Karpas-422 (cell line): Measurements from ENCODE around the gene GID8. TPM values are rescaled to one million over a fixed set of nuclear protein-coding genes. Genes with fewer than 3 reads are reported as not detected.

Source experiments
- DNase-seq: peaks from one replicate; pipeline ENCODE4 v3.0.0-alpha.2; 2015
- H2AFZ ChIP-seq: fragments of 200-600 bp; sonication (generic); 2 replicates; pipeline ENCODE4 v1.6.1; 2014; ENCODE audit warnings: antibody characterized with exemption, low read length, mixed read lengths
- H3K27ac ChIP-seq: fragments of 200-600 bp; sonication (generic); 2 replicates; pipeline ENCODE4 v1.5.1; 2014; ENCODE audit warnings: mild to moderate bottlenecking, low read length, moderate library complexity
- H3K27me3 ChIP-seq: fragments of 200-600 bp; sonication (generic); 2 replicates; pipeline ENCODE4 v1.6.1; 2014; ENCODE audit warnings: low read length, mixed read lengths
- H3K36me3 ChIP-seq: fragments of 200-600 bp; sonication (generic); 2 replicates; pipeline ENCODE4 v1.6.1; 2014; ENCODE audit warnings: low read length, mixed read lengths; ENCODE audit not compliant: insufficient read depth
- H3K4me1 ChIP-seq: fragments of 200-600 bp; sonication (generic); 2 replicates; pipeline ENCODE4 v1.6.1; 2014; ENCODE audit warnings: mild to moderate bottlenecking, low read length, mixed read lengths
- H3K4me2 ChIP-seq: fragments of 200-600 bp; sonication (generic); 2 replicates; pipeline ENCODE4 v1.6.1; 2014; ENCODE audit warnings: low read length, low read depth, mild to moderate bottlenecking; ENCODE audit not compliant: poor library complexity, severe bottlenecking
- H3K4me3 ChIP-seq: fragments of 200-600 bp; sonication (generic); 2 replicates; pipeline ENCODE4 v1.5.1; 2014; ENCODE audit warnings: mild to moderate bottlenecking, antibody characterized with exemption, low read length, mixed read lengths
- H3K79me2 ChIP-seq: fragments of 200-600 bp; sonication (generic); 2 replicates; pipeline ENCODE4 v1.6.1; 2014; ENCODE audit warnings: mild to moderate bottlenecking, low read length, mixed read lengths
- H3K9ac ChIP-seq: fragments of 200-600 bp; sonication (generic); 2 replicates; pipeline ENCODE4 v1.6.0; 2014; ENCODE audit warnings: low read length
- H3K9me2 ChIP-seq: fragments of 200-600 bp; sonication (generic), shearing (Covaris generic); replicated peaks from 2 replicates; pipeline ENCODE4 v1.6.0; 2014; ENCODE audit warnings: mild to moderate bottlenecking, low read length, moderate library complexity; ENCODE audit not compliant: insufficient read depth
- H3K9me3 ChIP-seq: fragments of 300-700, 200-600 bp; sonication (generic); 2 replicates; pipeline ENCODE4 v1.6.1; 2014; ENCODE audit warnings: low read length, mixed read lengths
- H4K20me1 ChIP-seq: fragments of 200-600 bp; sonication (generic); 2 replicates; pipeline ENCODE4 v1.6.1; 2014; ENCODE audit warnings: mild to moderate bottlenecking, antibody characterized with exemption, low read length, low read depth; ENCODE audit not compliant: insufficient read depth
- total RNA-seq: library from RNA; depleted of rRNA; stranded (reverse); fragments of >200 nt; shearing (Covaris generic); gene quantifications from 2 replicates; pipeline ENCODE4 v1.2.3, GENCODE V29; 2014; ENCODE audit warnings: low replicate concordance

GID8 gene
- total RNA-seq, 1 experiment from 2014 or later: 31.3 TPM

DNA sequence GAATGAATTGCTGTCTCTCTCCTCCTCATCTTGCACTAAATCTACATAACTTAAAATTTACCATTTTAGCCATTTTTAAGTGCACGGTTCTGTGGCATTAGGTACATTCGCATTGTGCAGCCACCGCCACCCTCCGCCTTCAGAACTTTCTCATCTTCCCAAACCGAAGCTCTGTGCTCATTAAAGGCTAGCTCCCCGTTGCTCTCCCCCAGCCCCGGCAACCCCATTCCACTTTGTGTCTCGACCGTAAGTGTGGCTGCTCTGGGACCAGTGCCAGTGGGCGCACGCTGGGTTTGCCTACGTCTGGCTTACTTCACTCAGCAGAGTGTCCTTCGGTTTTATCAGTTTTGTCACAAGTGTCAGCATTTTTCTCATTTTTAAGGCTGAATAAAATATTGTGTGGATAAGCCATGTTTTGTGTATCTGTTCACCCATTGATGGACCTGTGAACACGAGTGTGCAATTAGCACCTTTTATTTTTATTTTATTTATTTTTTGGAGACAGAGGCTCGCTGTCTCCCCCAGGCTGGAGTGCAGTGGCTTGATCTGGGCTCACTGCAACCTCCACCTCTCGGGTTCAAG is 31.3 kb downstream of the GID8 start:
- H2AFZ ChIP-seq: no peak overlapping the region
- H3K36me3 ChIP-seq: 0 out of 2 replicates have a peak, but pooled peaks cover 4% of the 10 kb centered on the region
- no peaks in the 10 kb centered on the region for H3K79me2 ChIP-seq
- H3K4me3 ChIP-seq: no peak overlapping the region
- H3K9me3 ChIP-seq: no peaks in the 10 kb centered on the region
- no peaks in the 10 kb centered on the region for H3K27me3 ChIP-seq
- DNase-seq: peak; percentile 53
- H3K4me1 ChIP-seq: peaks cover 4% of the 10 kb centered on the region
- no peak overlapping the region for H3K4me2 ChIP-seq
- H4K20me1 ChIP-seq: no peaks in the 10 kb centered on the region; the same call in 1 of the 2 replicates
- no peak overlapping the region for H3K27ac ChIP-seq
- no peak overlapping the region for H3K9ac ChIP-seq
- H3K9me2 ChIP-seq: no peaks in the 10 kb centered on the region

DNA sequence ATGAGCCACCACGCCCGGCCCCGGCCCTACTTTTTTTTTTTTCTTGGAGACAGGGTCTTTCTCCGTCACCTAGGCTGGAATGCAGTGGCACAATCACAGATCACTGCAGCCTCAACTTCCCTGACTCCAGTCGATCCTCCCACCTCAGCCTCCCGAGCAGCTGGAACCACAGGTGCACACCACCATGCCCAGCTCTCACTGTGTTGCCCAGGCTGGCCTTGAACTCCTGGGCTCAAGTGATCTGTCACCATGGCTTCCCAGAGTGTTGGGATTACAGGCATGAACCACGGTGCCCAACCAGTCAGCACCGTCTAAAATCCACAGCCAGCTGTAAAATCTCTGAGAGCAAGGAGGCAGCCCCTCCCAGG is 32.0 kb downstream of the GID8 start:
- no peaks in the 10 kb centered on the region for H3K9me2 ChIP-seq
- H3K4me2 ChIP-seq: no peak overlapping the region
- peaks cover 4% of the 10 kb centered on the region for H3K4me1 ChIP-seq
- H2AFZ ChIP-seq: no peak overlapping the region
- no peak for DNase-seq
- no peak overlapping the region for H3K27ac ChIP-seq
- H3K9ac ChIP-seq: no peak overlapping the region
- H3K27me3 ChIP-seq: no peaks in the 10 kb centered on the region
- H3K79me2 ChIP-seq: no peaks in the 10 kb centered on the region
- 0 out of 2 replicates have a peak, but pooled peaks cover 1% of the 10 kb centered on the region for H3K36me3 ChIP-seq
- H3K9me3 ChIP-seq: no peaks in the 10 kb centered on the region
- no peaks in the 10 kb centered on the region; the same call in 1 of the 2 replicates for H4K20me1 ChIP-seq
- no peak overlapping the region for H3K4me3 ChIP-seq

DNA sequence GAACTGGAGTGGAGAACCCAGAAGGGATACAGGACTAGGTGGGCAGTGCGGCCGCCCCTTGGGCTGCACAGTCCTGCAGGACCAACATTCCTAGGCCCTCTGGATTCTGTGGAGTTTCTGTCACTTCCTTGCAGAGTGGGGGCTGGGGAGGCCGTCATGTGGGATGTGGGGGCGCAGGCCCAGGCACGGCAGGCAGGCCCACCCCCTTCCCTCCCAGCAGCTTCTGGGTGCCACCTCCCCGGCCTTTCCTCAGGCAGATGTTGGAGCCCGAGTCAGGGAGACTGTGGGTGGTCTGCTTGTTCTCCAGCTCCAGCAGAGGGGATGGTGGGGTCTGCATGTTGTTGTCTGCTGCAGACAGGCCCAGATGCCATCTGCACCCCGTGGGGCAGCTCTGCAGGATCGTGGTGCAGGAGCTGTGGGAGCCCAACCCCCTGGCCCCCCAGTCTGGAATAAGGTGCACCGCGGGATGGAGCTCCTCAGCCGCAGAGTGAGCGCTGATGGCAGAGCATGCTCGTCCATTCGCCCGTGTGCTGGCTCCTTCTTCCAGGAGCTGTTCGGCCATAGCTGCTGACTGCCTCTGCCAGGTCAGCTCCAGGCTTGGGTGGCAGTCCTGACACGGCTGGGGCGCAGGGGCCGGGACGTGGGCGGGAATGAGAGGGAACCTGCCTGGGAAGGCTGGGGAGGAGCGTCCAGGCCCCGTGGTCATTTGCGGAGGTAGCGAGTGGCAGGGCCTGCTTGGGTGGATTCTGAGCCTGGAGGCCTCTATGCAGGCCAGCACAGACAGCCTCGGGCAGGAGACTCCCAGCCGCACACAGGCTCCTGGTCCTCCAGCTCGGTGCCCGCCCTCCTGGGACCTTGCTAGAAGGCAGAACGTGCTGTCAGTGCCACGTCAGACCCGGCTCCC is 32.6 kb downstream of the GID8 start:
- Histone ChIP-seq H3K4me2 (no peak overlapping the region), H3K9me3 (no peaks in the 10 kb centered on the region), H3K9ac (no peak overlapping the region), H3K4me3 (no peak overlapping the region), H3K27ac (no peak overlapping the region), H3K36me3 (no peaks in the 10 kb centered on the region), H2AFZ (no peak overlapping the region), H3K79me2 (no peaks in the 10 kb centered on the region), H3K9me2 (no peaks in the 10 kb centered on the region), H3K4me1 (peaks cover 4% of the 10 kb centered on the region), H4K20me1 (no peaks in the 10 kb centered on the region; the same call in 1 of the 2 replicates), H3K27me3 (no peaks in the 10 kb centered on the region)
- DNase-seq: no peak

DNA sequence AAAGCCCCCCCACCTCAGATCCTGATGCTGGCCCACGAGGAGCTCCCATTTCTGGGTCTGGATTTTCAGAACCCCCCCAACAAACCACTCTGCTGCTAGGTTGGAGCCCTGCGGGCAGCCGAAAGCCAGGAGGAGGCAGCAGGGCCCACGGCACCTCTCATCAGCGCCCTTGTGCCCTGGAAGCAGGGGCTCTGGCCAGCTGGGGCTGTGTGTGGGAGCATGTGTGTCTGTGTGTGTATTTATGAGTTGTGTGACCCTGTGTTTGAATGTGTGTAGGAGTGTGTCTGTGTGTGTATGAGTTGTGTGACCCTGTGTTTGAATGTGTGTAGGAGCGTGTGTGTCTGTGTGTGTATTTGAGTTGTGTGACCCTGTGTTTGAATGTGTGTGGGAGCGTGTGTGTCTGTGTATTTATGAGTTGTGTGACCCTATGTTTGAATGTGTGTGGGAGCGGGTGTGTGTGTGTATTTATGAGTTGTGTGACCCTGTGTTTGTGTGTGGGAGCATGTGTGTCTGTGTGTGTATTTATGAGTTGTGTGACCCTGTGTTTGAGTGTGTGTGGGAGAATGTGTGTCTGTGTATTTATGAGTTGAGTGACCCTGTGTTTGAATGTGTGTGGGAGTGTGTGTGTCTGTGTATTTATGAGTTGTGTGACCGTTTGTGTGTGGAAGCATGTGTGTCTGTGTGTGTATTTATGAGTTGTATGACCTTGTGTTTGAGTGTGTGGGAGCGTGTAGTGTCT is 33.4 kb downstream of the GID8 start:
- Histone ChIP-seq H3K27me3 (no peaks in the 10 kb centered on the region), H3K4me2 (no peak overlapping the region), H3K36me3 (no peaks in the 10 kb centered on the region)

DNA sequence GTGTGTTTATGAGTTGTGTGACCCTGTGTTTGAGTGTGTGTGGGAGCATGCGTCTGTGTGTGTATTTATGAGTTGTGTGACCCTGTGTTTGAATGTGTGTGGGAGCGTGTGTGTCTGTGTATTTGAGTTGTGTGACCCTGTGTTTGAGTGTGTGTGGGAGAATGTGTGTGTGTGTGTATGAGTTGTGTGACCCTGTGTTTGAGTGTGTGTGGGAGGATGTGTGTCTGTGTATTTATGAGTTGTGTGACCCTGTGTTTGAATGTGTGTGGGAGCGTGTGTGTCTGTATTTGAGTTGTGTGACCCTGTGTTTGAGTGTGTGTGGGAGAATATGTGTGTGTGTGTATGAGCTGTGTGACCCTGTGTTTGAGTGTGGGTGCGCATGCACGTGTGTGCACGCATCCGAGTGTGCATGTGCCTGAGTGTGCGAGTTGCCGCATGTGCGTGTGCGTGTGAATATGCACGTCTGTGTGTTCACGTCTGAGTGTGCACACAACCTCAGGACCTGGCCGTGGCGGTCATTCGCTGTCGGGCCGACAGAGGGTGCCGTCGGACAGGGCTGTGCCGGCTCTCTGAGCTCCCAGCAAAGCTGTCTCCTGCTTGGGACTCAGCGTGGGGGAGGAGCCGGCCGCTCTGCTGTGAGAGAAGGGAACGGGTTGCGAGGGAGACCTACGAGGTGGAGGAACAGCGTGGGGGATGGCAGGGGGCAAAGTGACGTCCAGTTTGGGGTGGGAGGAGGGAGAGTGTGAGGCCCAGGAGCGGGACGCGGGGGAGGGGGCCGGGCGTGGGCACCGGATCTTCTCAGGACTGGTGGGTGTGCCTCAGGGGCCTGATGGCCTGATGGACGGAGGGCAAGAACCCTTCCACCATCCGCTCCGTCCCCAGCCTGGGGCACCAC is 34.2 kb downstream of the GID8 start:
- no peaks in the 10 kb centered on the region for H3K36me3 ChIP-seq
- H3K4me3 ChIP-seq: no peak overlapping the region; the same call in 1 of the 2 replicates
- H3K79me2 ChIP-seq: no peaks in the 10 kb centered on the region

More for the DNA sequence above, 33.4 kb downstream of the GID8 start:
- Histone ChIP-seq H3K9ac (no peak overlapping the region), H3K79me2 (no peaks in the 10 kb centered on the region), H3K9me3 (no peaks in the 10 kb centered on the region), H3K9me2 (no peaks in the 10 kb centered on the region), H4K20me1 (no peaks in the 10 kb centered on the region; the same call in 1 of the 2 replicates), H3K4me3 (no peak overlapping the region), H3K4me1 (peaks cover 4% of the 10 kb centered on the region), H2AFZ (no peak overlapping the region), H3K27ac (no peak overlapping the region)
- DNase-seq: no peak

DNA sequence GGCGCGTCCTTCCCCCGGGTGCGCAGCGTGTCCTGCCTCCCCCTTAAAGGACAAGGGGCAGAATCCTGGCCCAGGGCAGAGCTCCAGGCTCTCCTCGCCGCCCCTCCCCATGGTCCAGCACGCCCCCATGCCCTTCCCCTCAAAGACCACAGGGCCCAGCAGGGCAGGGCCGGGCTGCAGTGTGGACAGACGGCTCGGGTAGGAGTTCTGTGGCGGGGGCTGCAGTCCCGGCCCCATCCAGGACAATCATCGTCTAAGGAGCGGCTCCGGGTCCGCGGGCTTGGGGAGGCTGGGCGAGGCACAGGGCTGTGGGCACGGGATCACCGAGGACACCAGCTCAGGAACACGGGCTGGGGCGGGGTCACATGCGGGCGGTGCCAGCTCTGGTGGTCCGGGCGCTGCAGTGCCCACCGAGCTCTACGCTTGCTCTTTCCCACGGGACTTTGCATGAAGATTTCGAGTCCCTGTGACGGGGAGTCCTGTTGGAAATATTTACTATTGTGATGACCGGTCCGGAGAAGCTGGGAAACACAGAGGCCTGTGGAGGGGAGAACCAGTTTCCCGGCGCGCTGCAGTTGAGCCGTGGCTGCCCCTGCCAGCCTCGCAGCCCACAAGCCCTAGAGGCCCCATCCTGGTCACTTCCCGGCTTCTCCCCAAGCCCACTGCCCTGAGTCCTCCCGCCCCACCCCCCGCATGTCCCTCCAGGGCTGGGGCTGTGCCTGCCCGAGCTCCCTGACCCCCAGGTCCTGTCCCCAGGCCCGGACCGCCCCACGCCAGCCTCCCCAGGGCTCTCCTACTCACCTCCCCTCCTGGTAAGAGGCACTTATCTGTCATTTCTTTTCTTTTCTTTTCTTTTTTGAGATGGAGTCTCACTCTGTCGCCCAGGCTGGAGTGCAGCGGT is 35.1 kb downstream of the GID8 start:
- H3K9ac ChIP-seq: no peak overlapping the region
- no peak overlapping the region for H3K27ac ChIP-seq
- no peaks in the 10 kb centered on the region for H3K27me3 ChIP-seq
- H3K9me3 ChIP-seq: no peaks in the 10 kb centered on the region
- peaks cover 19% of the 10 kb centered on the region for H3K4me1 ChIP-seq
- no peaks in the 10 kb centered on the region; the same call in 1 of the 2 replicates for H4K20me1 ChIP-seq
- H3K9me2 ChIP-seq: no peaks in the 10 kb centered on the region
- H2AFZ ChIP-seq: no peak overlapping the region
- H3K4me3 ChIP-seq: no peak overlapping the region
- no peaks in the 10 kb centered on the region for H3K79me2 ChIP-seq
- DNase-seq: no peak
- no peaks in the 10 kb centered on the region for H3K36me3 ChIP-seq
- peak overlapping the region; percentile 25 for H3K4me2 ChIP-seq

More for the DNA sequence above, 34.2 kb downstream of the GID8 start:
- Histone ChIP-seq H3K27me3 (no peaks in the 10 kb centered on the region), H3K9me3 (no peaks in the 10 kb centered on the region), H3K27ac (no peak overlapping the region), H4K20me1 (no peaks in the 10 kb centered on the region; the same call in 1 of the 2 replicates), H2AFZ (no peak overlapping the region), H3K4me1 (peaks cover 10% of the 10 kb centered on the region), H3K9me2 (no peaks in the 10 kb centered on the region), H3K4me2 (peak overlapping the region; percentile 25), H3K9ac (0 out of 2 replicates have a peak overlapping the region, but pooled peaks have one; percentile 29)
- peak; percentile 94 for DNase-seq

DNA sequence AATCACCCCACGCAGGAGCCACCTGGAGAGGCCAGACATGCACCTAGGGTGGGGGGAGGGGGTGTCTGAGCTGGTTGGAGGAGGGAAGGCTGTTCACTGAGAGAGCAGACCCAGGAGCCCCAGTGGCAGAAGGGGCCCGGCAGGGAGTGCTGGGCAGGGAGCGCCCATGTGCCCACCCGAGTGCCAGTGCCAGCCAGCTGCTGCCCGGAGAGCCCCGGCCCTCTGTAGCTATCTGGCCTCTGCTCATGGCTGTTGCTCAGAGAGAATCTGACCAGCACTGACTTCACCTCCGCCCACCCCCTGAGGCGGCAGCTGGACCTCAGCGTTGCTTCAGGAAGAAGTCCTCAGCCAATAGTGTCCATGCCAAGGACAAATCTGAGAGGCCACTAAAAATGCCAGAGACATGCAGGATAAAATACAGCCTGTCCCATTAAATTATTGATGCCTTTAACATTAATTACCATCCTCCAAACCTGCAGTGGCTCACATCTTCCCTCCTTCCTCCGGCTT is 37.4 kb downstream of the GID8 start:
- H3K9me2 ChIP-seq: no peaks in the 10 kb centered on the region
- H3K9me3 ChIP-seq: no peaks in the 10 kb centered on the region
- H3K79me2 ChIP-seq: no peaks in the 10 kb centered on the region
- no peaks in the 10 kb centered on the region for H3K36me3 ChIP-seq
- H3K27me3 ChIP-seq: no peaks in the 10 kb centered on the region
- no peak overlapping the region for H3K4me3 ChIP-seq
- H3K4me1 ChIP-seq: peaks cover 26% of the 10 kb centered on the region
- no peaks in the 10 kb centered on the region; the same call in 1 of the 2 replicates for H4K20me1 ChIP-seq
- no peak overlapping the region for H3K4me2 ChIP-seq
- no peak for DNase-seq
- H3K9ac ChIP-seq: no peak overlapping the region
- H3K27ac ChIP-seq: no peak overlapping the region
- no peak overlapping the region for H2AFZ ChIP-seq
